HepG2 (cell line): ENCODE measurements around the gene FITM2. TPM values are rescaled to one million over a fixed set of nuclear protein-coding genes. Genes with fewer than 3 reads are reported as not detected.

Experiments
- HNF4A ChIP-seq: sonication (generic); formaldehyde crosslinking; IDR thresholded peaks from 2 replicates; pipeline ENCODE4 v1.4.0; 2020; ENCODE audit warnings: missing genetic modification reagents
- MAZ ChIP-seq, 2 experiments: sonication (generic) in 1 of 2; formaldehyde crosslinking in 1 of 2; IDR thresholded peaks; 2 replicates each; pipeline versions ENCODE4 v1.5.0 to v1.6.1; 2012 to 2020; ENCODE audit warnings: low read depth in 2 of 2, mild to moderate bottlenecking in 2 of 2, borderline replicate concordance in 1 of 2, improper control_type of control experiment in 1 of 2, low read length in 1 of 2, missing genetic modification reagents in 1 of 2, moderate library complexity in 1 of 2
- SMAD3 ChIP-seq: sonication (generic); formaldehyde crosslinking; IDR thresholded peaks from 2 replicates; pipeline ENCODE4 v1.4.0; 2020; ENCODE audit warnings: missing genetic modification reagents
- THAP9 ChIP-seq: sonication (generic); formaldehyde crosslinking; IDR thresholded peaks from 2 replicates; pipeline ENCODE4; 2020; ENCODE audit warnings: missing genetic modification reagents, mild to moderate bottlenecking, borderline replicate concordance
- ZBTB21 ChIP-seq: sonication (generic); formaldehyde crosslinking; IDR thresholded peaks from 2 replicates; pipeline ENCODE4 v1.4.0; 2020; ENCODE audit warnings: missing genetic modification reagents
- ZFP37 ChIP-seq: sonication (generic); formaldehyde crosslinking; IDR thresholded peaks from 2 replicates; pipeline ENCODE4 v1.4.0; 2020; ENCODE audit warnings: missing genetic modification reagents, borderline replicate concordance
- ZNF282 ChIP-seq: fragments of 450-650 bp; IDR thresholded peaks from 2 replicates; pipeline ENCODE4 v1.6.1; 2018; ENCODE audit not compliant: partially characterized antibody
- ZNF329 ChIP-seq: sonication (generic); formaldehyde crosslinking; IDR thresholded peaks from 2 replicates; pipeline ENCODE4 v1.9.0; 2021; ENCODE audit warnings: low read depth, mild to moderate bottlenecking, missing genetic modification reagents
- ZNF362 ChIP-seq: sonication (generic); formaldehyde crosslinking; IDR thresholded peaks from 2 replicates; pipeline ENCODE4 v1.4.0; 2020; ENCODE audit warnings: missing genetic modification reagents, mild to moderate bottlenecking, borderline replicate concordance
- ZNF510 ChIP-seq: sonication (generic); formaldehyde crosslinking; IDR thresholded peaks from 2 replicates; pipeline ENCODE4 v1.4.0; 2020; ENCODE audit warnings: low read depth, mild to moderate bottlenecking, missing genetic modification reagents
- ZNF749 ChIP-seq: sonication (generic); formaldehyde crosslinking; IDR thresholded peaks from 2 replicates; pipeline ENCODE4 v1.8.0; 2022; ENCODE audit warnings: mild to moderate bottlenecking, missing genetic modification reagents, moderate library complexity, borderline replicate concordance
- polyA plus RNA-seq, 8 experiments: library from polyadenylated mRNA; depleted of rRNA in 3 of 8; stranded (reverse) in 7 of 8; unstranded in 1 of 8; fragments of >200 nt; fragmentation: Illumina TruSeq in 4 of 8; extraction: Trizol in 4 of 8; gene quantifications; 2 replicates each; pipeline versions ENCODE4 v1.2.1 to v1.2.3, GENCODE V29; 2011 to 2016; ENCODE audit warnings: low read depth in 4 of 8, missing spikeins in 1 of 8, mixed read lengths in 1 of 8; ENCODE audit not compliant: insufficient read depth in 1 of 8
- total RNA-seq, 5 experiments: library from RNA; depleted of rRNA; stranded (reverse); fragments of >200 nt; fragmentation: Illumina TruSeq; extraction: Trizol; gene quantifications; 2 replicates each; pipeline ENCODE4 v1.2.3, GENCODE V29; 2016; ENCODE audit warnings: low read depth in 1 of 5
- TF ChIP-seq, protein P1 (sequence below): IDR thresholded peaks from 2 replicates; pipeline ENCODE4 v1.6.1; 2018; ENCODE audit warnings: missing genetic modification reagents
- TF ChIP-seq, protein P2 (sequence below): sonication (generic); formaldehyde crosslinking; IDR thresholded peaks from 2 replicates; pipeline ENCODE4 v1.5.0; 2020; ENCODE audit warnings: mild to moderate bottlenecking, missing genetic modification reagents, borderline replicate concordance

The FITM2 gene
- total and polyA plus RNA-seq, 2 of the 13 experiments (the other 11 are each of a cell fraction or from before 2014, with no cell fraction given): 9.6 to 24.5 TPM

GRCh38 chr20:44360221-44360620, 49.2 kb upstream of the FITM2 start (continued):
- no peak for TF ChIP-seq THAP9 (CRISPR knock-in tag)
- TF ChIP-seq ZBTB21: no peak
- no peak for TF ChIP-seq SMAD3 (CRISPR knock-in tag)
- TF ChIP-seq, protein P1, sequence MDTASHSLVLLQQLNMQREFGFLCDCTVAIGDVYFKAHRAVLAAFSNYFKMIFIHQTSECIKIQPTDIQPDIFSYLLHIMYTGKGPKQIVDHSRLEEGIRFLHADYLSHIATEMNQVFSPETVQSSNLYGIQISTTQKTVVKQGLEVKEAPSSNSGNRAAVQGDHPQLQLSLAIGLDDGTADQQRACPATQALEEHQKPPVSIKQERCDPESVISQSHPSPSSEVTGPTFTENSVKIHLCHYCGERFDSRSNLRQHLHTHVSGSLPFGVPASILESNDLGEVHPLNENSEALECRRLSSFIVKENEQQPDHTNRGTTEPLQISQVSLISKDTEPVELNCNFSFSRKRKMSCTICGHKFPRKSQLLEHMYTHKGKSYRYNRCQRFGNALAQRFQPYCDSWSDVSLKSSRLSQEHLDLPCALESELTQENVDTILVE (CRISPR knock-in tag): no peak
- TF ChIP-seq ZNF362: no peak
- TF ChIP-seq ZNF329 (CRISPR knock-in tag): no peak
- TF ChIP-seq ZFP37 (CRISPR knock-in tag): no peak
- TF ChIP-seq, protein P2, sequence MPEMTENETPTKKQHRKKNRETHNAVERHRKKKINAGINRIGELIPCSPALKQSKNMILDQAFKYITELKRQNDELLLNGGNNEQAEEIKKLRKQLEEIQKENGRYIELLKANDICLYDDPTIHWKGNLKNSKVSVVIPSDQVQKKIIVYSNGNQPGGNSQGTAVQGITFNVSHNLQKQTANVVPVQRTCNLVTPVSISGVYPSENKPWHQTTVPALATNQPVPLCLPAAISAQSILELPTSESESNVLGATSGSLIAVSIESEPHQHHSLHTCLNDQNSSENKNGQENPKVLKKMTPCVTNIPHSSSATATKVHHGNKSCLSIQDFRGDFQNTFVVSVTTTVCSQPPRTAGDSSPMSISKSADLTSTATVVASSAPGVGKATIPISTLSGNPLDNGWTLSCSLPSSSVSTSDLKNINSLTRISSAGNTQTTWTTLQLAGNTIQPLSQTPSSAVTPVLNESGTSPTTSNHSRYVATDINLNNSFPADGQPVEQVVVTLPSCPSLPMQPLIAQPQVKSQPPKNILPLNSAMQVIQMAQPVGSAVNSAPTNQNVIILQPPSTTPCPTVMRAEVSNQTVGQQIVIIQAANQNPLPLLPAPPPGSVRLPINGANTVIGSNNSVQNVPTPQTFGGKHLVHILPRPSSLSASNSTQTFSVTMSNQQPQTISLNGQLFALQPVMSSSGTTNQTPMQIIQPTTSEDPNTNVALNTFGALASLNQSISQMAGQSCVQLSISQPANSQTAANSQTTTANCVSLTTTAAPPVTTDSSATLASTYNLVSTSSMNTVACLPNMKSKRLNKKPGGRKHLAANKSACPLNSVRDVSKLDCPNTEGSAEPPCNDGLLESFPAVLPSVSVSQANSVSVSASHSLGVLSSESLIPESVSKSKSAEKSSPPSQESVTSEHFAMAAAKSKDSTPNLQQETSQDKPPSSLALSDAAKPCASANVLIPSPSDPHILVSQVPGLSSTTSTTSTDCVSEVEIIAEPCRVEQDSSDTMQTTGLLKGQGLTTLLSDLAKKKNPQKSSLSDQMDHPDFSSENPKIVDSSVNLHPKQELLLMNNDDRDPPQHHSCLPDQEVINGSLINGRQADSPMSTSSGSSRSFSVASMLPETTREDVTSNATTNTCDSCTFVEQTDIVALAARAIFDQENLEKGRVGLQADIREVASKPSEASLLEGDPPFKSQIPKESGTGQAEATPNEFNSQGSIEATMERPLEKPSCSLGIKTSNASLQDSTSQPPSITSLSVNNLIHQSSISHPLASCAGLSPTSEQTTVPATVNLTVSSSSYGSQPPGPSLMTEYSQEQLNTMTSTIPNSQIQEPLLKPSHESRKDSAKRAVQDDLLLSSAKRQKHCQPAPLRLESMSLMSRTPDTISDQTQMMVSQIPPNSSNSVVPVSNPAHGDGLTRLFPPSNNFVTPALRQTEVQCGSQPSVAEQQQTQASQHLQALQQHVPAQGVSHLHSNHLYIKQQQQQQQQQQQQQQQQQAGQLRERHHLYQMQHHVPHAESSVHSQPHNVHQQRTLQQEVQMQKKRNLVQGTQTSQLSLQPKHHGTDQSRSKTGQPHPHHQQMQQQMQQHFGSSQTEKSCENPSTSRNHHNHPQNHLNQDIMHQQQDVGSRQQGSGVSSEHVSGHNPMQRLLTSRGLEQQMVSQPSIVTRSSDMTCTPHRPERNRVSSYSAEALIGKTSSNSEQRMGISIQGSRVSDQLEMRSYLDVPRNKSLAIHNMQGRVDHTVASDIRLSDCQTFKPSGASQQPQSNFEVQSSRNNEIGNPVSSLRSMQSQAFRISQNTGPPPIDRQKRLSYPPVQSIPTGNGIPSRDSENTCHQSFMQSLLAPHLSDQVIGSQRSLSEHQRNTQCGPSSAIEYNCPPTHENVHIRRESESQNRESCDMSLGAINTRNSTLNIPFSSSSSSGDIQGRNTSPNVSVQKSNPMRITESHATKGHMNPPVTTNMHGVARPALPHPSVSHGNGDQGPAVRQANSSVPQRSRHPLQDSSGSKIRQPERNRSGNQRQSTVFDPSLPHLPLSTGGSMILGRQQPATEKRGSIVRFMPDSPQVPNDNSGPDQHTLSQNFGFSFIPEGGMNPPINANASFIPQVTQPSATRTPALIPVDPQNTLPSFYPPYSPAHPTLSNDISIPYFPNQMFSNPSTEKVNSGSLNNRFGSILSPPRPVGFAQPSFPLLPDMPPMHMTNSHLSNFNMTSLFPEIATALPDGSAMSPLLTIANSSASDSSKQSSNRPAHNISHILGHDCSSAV (CRISPR knock-in tag): no peak
- TF ChIP-seq HNF4A (CRISPR knock-in tag): no peak
- no peak for TF ChIP-seq MAZ (IDR thresholded peaks at IDR 0.05; ENCODE audit: borderline replicate concordance, low read depth, low read length)
- TF ChIP-seq MAZ (CRISPR knock-in tag; IDR thresholded peaks at IDR 0.05; ENCODE audit: low read depth): no peak
- TF ChIP-seq ZNF749: no peak
- TF ChIP-seq ZNF282: peak; percentile 87
- no peak for TF ChIP-seq ZNF510 (CRISPR knock-in tag)
